Trophoblast cell (in vitro differentiated cells and primary cell): ENCODE data around the gene MRPS33.

Experiments
- DNase-seq, 2 donors: peaks; one replicate each; pipeline ENCODE4 v3.0.0-alpha.2; 2016
- H2AFZ ChIP-seq: 2 replicates; pipeline ENCODE4 v1.6.1; 2013; ENCODE audit warnings: low read length, moderate library complexity, mild to moderate bottlenecking; ENCODE audit not compliant: insufficient read depth, poor library complexity
- H2AK5ac ChIP-seq: 2 replicates; pipeline ENCODE4 v1.6.1; 2013; ENCODE audit warnings: mild to moderate bottlenecking, low read length
- H2BK120ac ChIP-seq: 2 replicates; pipeline ENCODE4 v1.6.1; 2013; ENCODE audit warnings: low read length, mild to moderate bottlenecking, moderate library complexity; ENCODE audit not compliant: insufficient read depth, poor library complexity
- H2BK12ac ChIP-seq: 2 replicates; pipeline ENCODE4 v1.6.1; 2013; ENCODE audit warnings: mild to moderate bottlenecking, low read length, moderate library complexity
- H2BK5ac ChIP-seq: 2 replicates; pipeline ENCODE4 v1.6.1; 2013; ENCODE audit warnings: low read length, low read depth, moderate library complexity, mild to moderate bottlenecking; ENCODE audit not compliant: poor library complexity
- H3K14ac ChIP-seq: 2 replicates; pipeline ENCODE4 v1.6.1; 2013; ENCODE audit warnings: mild to moderate bottlenecking, low read length
- H3K18ac ChIP-seq: 2 replicates; pipeline ENCODE4 v1.6.1; 2013; ENCODE audit warnings: mild to moderate bottlenecking, low read length
- H3K23ac ChIP-seq: 2 replicates; pipeline ENCODE4 v1.6.1; 2013; ENCODE audit warnings: low read length
- H3K27ac ChIP-seq: 2 replicates; pipeline ENCODE4 v1.5.1; 2013; ENCODE audit warnings: low read depth, mild to moderate bottlenecking, inconsistent platforms, low read length, moderate library complexity
- H3K27me3 ChIP-seq: 2 replicates; pipeline ENCODE4 v1.6.1; 2013; ENCODE audit warnings: inconsistent platforms, mild to moderate bottlenecking, low read length, moderate library complexity; ENCODE audit not compliant: insufficient read depth
- H3K36me3 ChIP-seq, 2 experiments: 1 replicate in 1 of 2; 2 replicates in 1 of 2; pipeline ENCODE4 v1.6.1; 2013; ENCODE audit warnings: low read length in 2 of 2, mild to moderate bottlenecking in 2 of 2, moderate library complexity in 1 of 2; ENCODE audit not compliant: insufficient read depth in 2 of 2, control insufficient read depth in 1 of 2
- H3K4ac ChIP-seq: 2 replicates; pipeline ENCODE4 v1.6.1; 2013; ENCODE audit warnings: low read depth, mild to moderate bottlenecking, low read length, moderate library complexity
- H3K4me1 ChIP-seq, 2 experiments: 1 replicate in 1 of 2; 2 replicates in 1 of 2; pipeline ENCODE4 v1.6.1; 2013; ENCODE audit warnings: low read length in 2 of 2, mild to moderate bottlenecking in 2 of 2, moderate library complexity in 1 of 2; ENCODE audit not compliant: insufficient read depth in 2 of 2, control insufficient read depth in 1 of 2
- H3K4me2 ChIP-seq: 2 replicates; pipeline ENCODE4 v1.6.1; 2013; ENCODE audit warnings: inconsistent platforms, mild to moderate bottlenecking, low read length, moderate library complexity
- H3K4me3 ChIP-seq: 2 replicates; pipeline ENCODE4 v1.5.1; 2013; ENCODE audit warnings: mild to moderate bottlenecking, low read depth, low read length, inconsistent platforms
- H3K79me1 ChIP-seq: one replicate; pipeline ENCODE4 v1.6.1; 2013; ENCODE audit warnings: low read length
- H3K79me2 ChIP-seq: 2 replicates; pipeline ENCODE4 v1.6.1; 2013; ENCODE audit warnings: low read length, mild to moderate bottlenecking; ENCODE audit not compliant: control insufficient read depth, insufficient read depth, poor library complexity
- H3K9ac ChIP-seq: 2 replicates; pipeline ENCODE4 v1.6.1; 2013; ENCODE audit warnings: mild to moderate bottlenecking, low read length
- H3K9me3 ChIP-seq: 2 replicates; pipeline ENCODE4 v1.6.1; 2013; ENCODE audit warnings: low read depth, mild to moderate bottlenecking, control low read depth, inconsistent platforms, low read length; ENCODE audit not compliant: insufficient read depth
- H4K12ac ChIP-seq: 2 replicates; pipeline ENCODE4 v1.6.1; 2013; ENCODE audit warnings: low read depth, mild to moderate bottlenecking, low read length, moderate library complexity
- H4K8ac ChIP-seq: 2 replicates; pipeline ENCODE4 v1.6.1; 2013; ENCODE audit warnings: low read depth, mild to moderate bottlenecking, low read length, moderate library complexity
- H4K91ac ChIP-seq: one replicate; pipeline ENCODE4 v1.6.1; 2013; ENCODE audit warnings: low read depth, mild to moderate bottlenecking, low read length, moderate library complexity
- WGBS: extraction: QIAGEN DNeasy Blood & Tissue Kit; methylation state at CpG from one replicate; pipeline ENCODE4 v1.1.7; 2013; ENCODE audit warnings: missing lambda C conversion rate; ENCODE audit not compliant: insufficient read length, insufficient coverage; ENCODE audit errors: extremely low coverage; 5-methylcytosine and 5-hydroxymethylcytosine counted together

Gene MRPS33

GRCh38 chr7:141027043-141027442 lies 12.3 kb upstream of the MRPS33 start:
- H2AK5ac ChIP-seq, result no peak overlapping the region
- H3K27me3 ChIP-seq, result no peaks in the 10 kb centered on the region

GRCh38 chr7:141024668-141025067 lies 9.9 kb upstream of the MRPS33 start:
- Histone ChIP-seq H2BK12ac (no peak overlapping the region), H3K27ac (no peak overlapping the region), H3K9ac (no peak overlapping the region), H3K79me1 (no peaks in the 10 kb centered on the region), H4K91ac (no peak overlapping the region), H2BK5ac (no peak overlapping the region), H2BK120ac (no peak overlapping the region), H3K36me3 (no peaks in the 10 kb centered on the region), H3K9me3 (no peaks in the 10 kb centered on the region), H4K12ac (no peak overlapping the region), H3K79me2 (no peaks in the 10 kb centered on the region), H3K18ac (no peak overlapping the region), H3K27me3 (no peaks in the 10 kb centered on the region), H3K4ac (no peak overlapping the region), H3K4me1 (no peaks in the 10 kb centered on the region), H3K4me3 (no peak overlapping the region), H3K4me2 (no peak overlapping the region), H3K14ac (no peak overlapping the region), H2AFZ (no peak overlapping the region), H2AK5ac (no peak overlapping the region), H4K8ac (no peak overlapping the region), H3K23ac (no peak overlapping the region)
- DNase-seq, result no peak
- no CpG with 5 or more reads among the region's 1 CpG for WGBS

More at GRCh38 chr7:141027043-141027442, 12.3 kb upstream of the MRPS33 start:
- no peaks in the 10 kb centered on the region for H3K9me3 ChIP-seq
- H4K8ac ChIP-seq, result no peak overlapping the region
- H2BK120ac ChIP-seq, result no peak overlapping the region
- no peak overlapping the region for H3K4me3 ChIP-seq
- no peak overlapping the region for H2BK12ac ChIP-seq
- H2AFZ ChIP-seq, result no peak overlapping the region
- H3K9ac ChIP-seq, result no peak overlapping the region
- no peak overlapping the region for H3K4me2 ChIP-seq
- H3K27ac ChIP-seq, result no peak overlapping the region
- no peak overlapping the region for H4K12ac ChIP-seq
- no peaks in the 10 kb centered on the region for H3K36me3 ChIP-seq
- no peak overlapping the region for H2BK5ac ChIP-seq
- WGBS, result no CpG with 5 or more reads among the region's 3 CpGs
- H4K91ac ChIP-seq, result no peak overlapping the region
- H3K79me1 ChIP-seq, result no peaks in the 10 kb centered on the region
- H3K4ac ChIP-seq, result no peak overlapping the region
- H3K4me1 ChIP-seq, result no peaks in the 10 kb centered on the region
- DNase-seq, result no peak
- H3K79me2 ChIP-seq, result no peaks in the 10 kb centered on the region
- no peak overlapping the region for H3K18ac ChIP-seq
- no peak overlapping the region for H3K14ac ChIP-seq
- H3K23ac ChIP-seq, result no peak overlapping the region

GRCh38 chr7:141023295-141023694 lies 8.5 kb upstream of the MRPS33 start:
- no peak overlapping the region for H2BK120ac ChIP-seq
- no peak overlapping the region for H3K18ac ChIP-seq
- no peak overlapping the region for H2AK5ac ChIP-seq
- H3K4ac ChIP-seq, result no peak overlapping the region
- no peak overlapping the region for H3K4me3 ChIP-seq
- no peaks in the 10 kb centered on the region for H3K4me1 ChIP-seq
- H3K27me3 ChIP-seq, result no peaks in the 10 kb centered on the region
- no peak overlapping the region for H4K12ac ChIP-seq
- H2BK5ac ChIP-seq, result no peak overlapping the region
- H3K14ac ChIP-seq, result no peak overlapping the region
- H2AFZ ChIP-seq, result no peak overlapping the region
- no peak overlapping the region for H3K27ac ChIP-seq
- H3K79me2 ChIP-seq, result no peaks in the 10 kb centered on the region
- WGBS, result no CpG with 5 or more reads among the region's 1 CpG
- DNase-seq, result no peak
- H2BK12ac ChIP-seq, result no peak overlapping the region
- no peaks in the 10 kb centered on the region for H3K79me1 ChIP-seq
- no peaks in the 10 kb centered on the region for H3K9me3 ChIP-seq
- no peak overlapping the region for H4K8ac ChIP-seq
- no peak overlapping the region for H3K23ac ChIP-seq
- H3K4me2 ChIP-seq, result no peak overlapping the region
- H4K91ac ChIP-seq, result no peak overlapping the region
- no peaks in the 10 kb centered on the region for H3K36me3 ChIP-seq
- H3K9ac ChIP-seq, result no peak overlapping the region

GRCh38 chr7:141017555-141017954 lies 2.8 kb upstream of the MRPS33 start:
- Histone ChIP-seq H3K9ac (no peak overlapping the region), H2BK120ac (no peak overlapping the region), H3K4ac (no peak overlapping the region), H4K8ac (no peak overlapping the region), H2BK12ac (no peak overlapping the region), H3K9me3 (no peaks in the 10 kb centered on the region), H4K12ac (no peak overlapping the region), H3K27ac (no peak overlapping the region), H3K36me3 (no peaks in the 10 kb centered on the region), H3K79me2 (no peaks in the 10 kb centered on the region), H3K4me2 (no peak overlapping the region), H3K4me3 (no peak overlapping the region), H4K91ac (no peak overlapping the region), H2AK5ac (no peak overlapping the region), H2BK5ac (no peak overlapping the region), H2AFZ (no peak overlapping the region), H3K4me1 (peaks cover 0 to 4% of the 10 kb centered on the region in 2 experiments), H3K23ac (no peak overlapping the region), H3K14ac (no peak overlapping the region), H3K18ac (no peak overlapping the region), H3K79me1 (peaks cover 4% of the 10 kb centered on the region), H3K27me3 (no peaks in the 10 kb centered on the region)
- DNase-seq, result no peak
- no CpG with 5 or more reads among the region's 3 CpGs for WGBS
